ENCODE measurements around the gene MPZL3.

Gene MPZL3

DNA sequence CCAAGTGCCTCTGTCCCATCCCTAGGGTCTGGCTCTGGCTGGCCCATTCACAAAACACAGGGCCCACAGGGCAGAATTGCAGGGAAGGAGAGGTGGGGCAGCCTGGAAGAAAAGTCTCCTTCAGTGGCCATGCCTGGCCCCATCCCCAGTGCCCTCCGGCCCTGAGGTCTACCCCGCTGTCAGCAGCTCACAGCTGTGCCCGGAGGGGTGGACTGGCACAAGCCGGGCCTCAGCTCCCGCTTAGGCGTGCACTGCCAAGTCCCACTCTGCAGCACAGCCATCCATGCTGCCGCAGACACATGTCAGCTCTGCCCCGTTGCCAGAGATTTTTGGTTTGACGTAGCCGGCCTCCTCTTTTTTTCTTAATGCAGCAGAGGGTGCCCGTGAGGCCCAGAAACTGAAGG lies 71.9 kb downstream of the MPZL3 start:
- Histone ChIP-seq H3K27ac (no peak overlapping the region), H3K27me3 (ENCODE audit: insufficient read depth, low read depth) (no peaks in the 10 kb centered on the region), H3K36me3 (ENCODE audit: insufficient read depth) (no peaks in the 10 kb centered on the region), H3K79me2 (ENCODE audit: insufficient read depth, low read depth) (no peaks in the 10 kb centered on the region), H3K9ac (no peak overlapping the region), H2AFZ (ENCODE audit: low read depth) (no peak overlapping the region), H4K20me1 (ENCODE audit: insufficient read depth) (no peaks in the 10 kb centered on the region), H3K4me1 (ENCODE audit: low read depth, poor library complexity, severe bottlenecking) (no peaks in the 10 kb centered on the region), H3K4me3 (IDR thresholded peaks at IDR 0.05; ENCODE audit: insufficient read depth, low read depth, low read length) (no peak overlapping the region), H3K4me2 (no peak overlapping the region)
- TF ChIP-seq, protein P1, sequence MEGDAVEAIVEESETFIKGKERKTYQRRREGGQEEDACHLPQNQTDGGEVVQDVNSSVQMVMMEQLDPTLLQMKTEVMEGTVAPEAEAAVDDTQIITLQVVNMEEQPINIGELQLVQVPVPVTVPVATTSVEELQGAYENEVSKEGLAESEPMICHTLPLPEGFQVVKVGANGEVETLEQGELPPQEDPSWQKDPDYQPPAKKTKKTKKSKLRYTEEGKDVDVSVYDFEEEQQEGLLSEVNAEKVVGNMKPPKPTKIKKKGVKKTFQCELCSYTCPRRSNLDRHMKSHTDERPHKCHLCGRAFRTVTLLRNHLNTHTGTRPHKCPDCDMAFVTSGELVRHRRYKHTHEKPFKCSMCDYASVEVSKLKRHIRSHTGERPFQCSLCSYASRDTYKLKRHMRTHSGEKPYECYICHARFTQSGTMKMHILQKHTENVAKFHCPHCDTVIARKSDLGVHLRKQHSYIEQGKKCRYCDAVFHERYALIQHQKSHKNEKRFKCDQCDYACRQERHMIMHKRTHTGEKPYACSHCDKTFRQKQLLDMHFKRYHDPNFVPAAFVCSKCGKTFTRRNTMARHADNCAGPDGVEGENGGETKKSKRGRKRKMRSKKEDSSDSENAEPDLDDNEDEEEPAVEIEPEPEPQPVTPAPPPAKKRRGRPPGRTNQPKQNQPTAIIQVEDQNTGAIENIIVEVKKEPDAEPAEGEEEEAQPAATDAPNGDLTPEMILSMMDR (conservative IDR thresholded peaks at IDR 0.05; ENCODE audit: low read depth, low read length): no peak

DNA sequence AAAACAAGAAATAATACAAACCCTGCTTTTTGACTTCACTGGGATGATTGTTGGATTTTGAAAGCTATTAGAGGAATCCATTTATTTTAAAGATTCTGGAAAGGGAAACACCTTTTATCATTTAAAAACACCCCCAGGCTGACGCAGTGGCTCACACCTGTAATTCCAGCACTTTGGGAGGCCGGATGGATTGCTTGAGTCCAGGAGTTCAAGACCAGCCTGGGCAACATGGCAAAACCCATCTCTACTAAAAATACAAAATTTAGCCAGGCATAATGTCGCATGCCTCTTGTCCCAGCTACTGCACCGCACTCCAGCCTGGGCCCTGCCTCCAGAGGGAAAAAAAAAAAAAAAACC lies 75.4 kb downstream of the MPZL3 start:
- Histone ChIP-seq H4K20me1 (ENCODE audit: insufficient read depth) (no peaks in the 10 kb centered on the region), H3K27me3 (ENCODE audit: insufficient read depth, low read depth) (no peaks in the 10 kb centered on the region), H3K79me2 (ENCODE audit: insufficient read depth, low read depth) (no peaks in the 10 kb centered on the region), H2AFZ (ENCODE audit: low read depth) (no peak overlapping the region), H3K4me3 (IDR thresholded peaks at IDR 0.05; ENCODE audit: insufficient read depth, low read depth, low read length) (no peak overlapping the region), H3K4me2 (no peak overlapping the region), H3K9ac (no peak overlapping the region), H3K4me1 (ENCODE audit: low read depth, poor library complexity, severe bottlenecking) (no peaks in the 10 kb centered on the region), H3K27ac (no peak overlapping the region), H3K36me3 (ENCODE audit: insufficient read depth) (no peaks in the 10 kb centered on the region)
- TF ChIP-seq, protein P1 (conservative IDR thresholded peaks at IDR 0.05; ENCODE audit: low read depth, low read length): no peak

Data from KMS-11 (cell line).